TTC549 (cell line): ENCODE data around the gene MYEOV.

Source experiments
- FAIRE-seq: peaks from 2 replicates; lab custom pipeline; 2012; peaks lifted over from hg19 to GRCh38; lab: Jason Lieb, UNC

Gene MYEOV

DNA sequence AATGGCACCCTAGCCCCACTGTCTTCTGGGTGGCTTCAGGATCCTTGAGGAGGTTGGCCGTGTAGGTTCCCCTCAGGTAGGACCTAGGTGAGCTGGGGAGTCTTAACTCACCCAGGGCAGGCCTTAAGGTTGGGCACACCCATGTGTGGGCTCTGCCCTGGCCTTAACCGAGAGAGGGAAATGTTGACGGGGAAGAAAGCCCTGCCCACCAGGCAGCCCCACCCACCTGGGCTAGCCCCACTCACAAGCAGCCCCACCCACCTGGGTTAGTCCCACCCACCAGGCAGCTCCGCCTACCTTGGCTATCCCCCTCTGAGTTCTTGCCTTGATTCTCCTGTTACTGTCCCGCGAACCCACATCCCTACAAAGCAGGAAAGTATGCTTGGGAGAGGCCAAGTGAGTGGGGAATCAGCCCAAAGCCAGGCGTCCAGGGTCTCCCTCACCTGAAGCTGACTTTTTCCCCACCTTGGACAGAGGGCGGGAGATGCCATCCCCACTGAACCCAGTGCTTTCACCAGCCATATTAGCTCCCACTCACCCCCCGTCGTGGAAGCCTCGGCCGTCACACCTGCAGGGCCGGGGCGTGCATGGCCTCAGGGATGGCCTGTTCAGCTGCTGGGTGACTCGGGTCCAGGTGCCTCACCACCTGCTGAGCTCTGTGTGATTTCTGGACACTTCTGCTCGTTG, at the start of gene MYEOV:
Gene MYEOV (plus strand): TSS at position 337 of the 687 bp plus-strand sequence. CDS start 1,200 bp downstream, outside the sequence.
- FAIRE-seq: no peak

GRCh38 chr11:69244266-69244665, 49.7 kb upstream of the MYEOV start:
- FAIRE-seq: no peak

GRCh38 chr11:69245041-69245440, 48.9 kb upstream of the MYEOV start:
- no peak for FAIRE-seq

DNA sequence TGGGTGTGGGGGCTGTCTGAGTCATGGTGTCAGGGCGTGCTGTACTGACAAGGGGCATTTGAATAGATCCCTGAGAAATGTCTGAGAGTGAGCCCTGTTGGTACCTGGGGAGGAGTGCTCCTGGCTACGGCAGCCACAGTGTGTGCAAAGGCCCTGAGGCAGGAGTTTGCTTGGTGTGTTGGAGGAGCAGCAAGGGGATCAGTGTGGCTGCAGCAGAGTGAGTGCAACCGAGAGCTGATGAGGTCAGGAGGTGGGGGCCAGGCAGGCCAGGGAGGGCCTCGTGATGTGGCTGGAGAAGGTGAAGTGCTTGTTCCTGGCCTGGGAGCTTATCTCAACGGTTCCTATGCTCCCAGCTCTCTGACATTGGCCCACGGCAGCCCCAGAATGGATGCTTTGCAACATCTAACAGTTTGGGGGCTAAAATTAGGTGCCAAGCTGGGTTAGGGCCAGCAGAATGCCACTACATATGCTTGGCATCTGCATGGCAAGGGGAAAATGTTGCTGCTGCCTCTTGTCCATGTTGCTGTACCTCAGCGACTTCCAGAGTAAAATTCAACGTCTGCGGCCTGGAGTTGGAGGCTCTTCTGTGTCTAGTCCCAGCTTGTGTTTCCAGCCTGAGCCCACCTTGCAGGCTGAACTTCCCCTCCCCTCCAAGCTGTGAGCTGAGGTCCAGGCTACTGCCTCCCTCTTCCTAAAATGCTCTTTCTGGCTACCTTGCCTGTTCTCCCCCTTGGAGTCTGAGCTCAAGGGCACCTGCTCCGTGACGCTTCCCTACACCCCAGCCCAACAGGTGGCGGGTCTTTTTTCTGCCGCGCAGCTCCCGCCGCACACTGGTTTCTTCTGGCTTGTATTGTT, 48.2 kb upstream of the MYEOV start:
- FAIRE-seq: no peak

DNA sequence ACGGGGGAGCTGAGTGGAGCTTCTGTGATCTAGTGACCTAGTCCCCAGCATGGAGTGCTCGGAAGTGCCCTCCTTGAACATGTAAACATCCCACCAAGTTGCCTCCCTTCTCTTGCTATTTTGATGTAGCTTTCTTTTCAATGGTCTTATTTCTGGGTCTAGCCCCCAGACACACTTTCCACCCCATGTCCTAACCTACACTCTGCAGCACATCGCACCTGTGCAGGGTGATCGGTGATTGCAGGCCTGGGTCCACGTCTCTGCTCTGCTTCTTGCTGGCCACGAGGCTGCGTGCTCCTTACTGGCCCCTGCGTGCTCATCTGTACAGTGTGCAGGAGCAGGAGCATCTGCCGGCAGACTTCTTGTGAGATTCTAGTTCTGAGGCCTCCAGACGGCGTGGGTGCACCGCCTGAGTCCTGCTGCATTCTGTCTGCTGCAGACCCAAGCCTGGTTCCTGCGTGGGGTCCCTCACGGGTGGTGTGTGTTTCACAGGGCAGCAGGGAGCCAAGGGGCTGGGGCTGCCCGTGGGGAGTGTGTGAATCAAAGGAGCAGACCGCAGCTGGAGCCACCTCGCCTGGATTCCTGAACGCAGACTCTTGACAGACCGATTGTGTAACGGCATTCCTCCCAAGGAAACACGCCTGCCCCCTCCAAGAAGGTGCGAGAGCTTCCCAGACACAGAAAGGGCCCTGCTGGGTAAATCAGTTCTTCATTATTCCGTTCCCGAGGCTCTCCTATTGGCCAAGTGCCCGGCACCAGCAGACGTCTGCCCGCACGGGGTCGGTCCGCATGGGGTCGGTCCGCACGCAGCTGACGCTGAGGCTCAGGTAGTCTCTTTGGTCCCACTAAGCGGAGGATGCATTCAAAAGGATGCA, 44.4 kb upstream of the MYEOV start:
- FAIRE-seq: no peak

GRCh38 chr11:69250186-69251056, 43.5 kb upstream of the MYEOV start:
- FAIRE-seq: no peak

DNA sequence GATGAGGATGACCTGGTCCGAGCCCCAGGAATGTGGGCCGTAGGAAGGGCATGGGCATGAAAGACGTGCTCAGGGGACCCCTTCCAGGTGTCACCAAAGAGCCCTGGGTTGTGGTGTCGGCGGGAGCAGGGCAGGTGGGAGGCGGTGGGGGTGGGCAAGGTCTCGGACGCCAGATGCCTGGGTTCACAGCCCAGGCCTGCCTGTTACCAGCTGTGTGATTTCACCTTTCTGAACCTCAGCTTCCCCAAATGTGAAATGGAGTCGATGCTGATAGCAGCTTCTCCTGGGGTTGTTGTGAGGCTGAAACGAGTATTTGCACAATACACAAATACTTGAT, 42.9 kb upstream of the MYEOV start:
- no peak for FAIRE-seq

GRCh38 chr11:69251639-69252489, 42.1 kb upstream of the MYEOV start:
- FAIRE-seq: no peak

DNA sequence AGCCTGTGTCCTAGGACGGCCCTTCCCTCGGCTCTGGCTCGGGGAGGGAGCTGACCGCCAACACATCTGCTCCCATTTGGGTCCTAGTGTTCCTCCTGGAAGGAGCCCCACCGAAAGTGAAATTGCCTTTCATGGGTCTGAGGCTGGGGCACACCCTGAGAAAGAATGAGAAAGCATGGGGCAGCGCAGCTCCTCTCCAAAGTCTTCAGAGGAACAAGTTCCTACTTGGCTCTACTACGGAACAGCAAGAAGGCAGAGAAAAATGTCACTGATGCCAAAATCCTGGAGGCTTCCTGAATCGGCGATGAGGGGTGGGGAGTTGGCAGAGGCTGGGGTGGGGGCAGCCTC, 41.5 kb upstream of the MYEOV start:
- FAIRE-seq: no peak

DNA sequence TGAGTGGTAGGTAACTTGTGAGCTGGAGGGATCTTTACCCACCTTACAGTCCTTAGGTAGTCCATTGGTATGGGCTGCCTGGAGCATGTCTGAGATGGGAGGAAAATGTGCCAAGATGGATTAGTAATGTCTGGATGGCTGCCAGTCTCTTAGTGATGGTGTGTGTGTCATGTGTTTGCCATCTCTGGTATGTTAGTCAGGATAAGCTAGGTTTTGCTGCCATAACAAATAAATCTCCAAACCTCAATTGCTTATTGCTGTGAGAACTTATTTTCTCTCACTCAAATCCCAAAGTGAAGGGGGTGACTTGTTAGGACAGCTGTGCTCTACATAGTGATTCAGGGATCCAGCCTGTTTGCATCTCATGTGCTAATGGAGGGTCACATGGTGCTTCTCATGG, 40.9 kb upstream of the MYEOV start:
- FAIRE-seq: no peak

DNA sequence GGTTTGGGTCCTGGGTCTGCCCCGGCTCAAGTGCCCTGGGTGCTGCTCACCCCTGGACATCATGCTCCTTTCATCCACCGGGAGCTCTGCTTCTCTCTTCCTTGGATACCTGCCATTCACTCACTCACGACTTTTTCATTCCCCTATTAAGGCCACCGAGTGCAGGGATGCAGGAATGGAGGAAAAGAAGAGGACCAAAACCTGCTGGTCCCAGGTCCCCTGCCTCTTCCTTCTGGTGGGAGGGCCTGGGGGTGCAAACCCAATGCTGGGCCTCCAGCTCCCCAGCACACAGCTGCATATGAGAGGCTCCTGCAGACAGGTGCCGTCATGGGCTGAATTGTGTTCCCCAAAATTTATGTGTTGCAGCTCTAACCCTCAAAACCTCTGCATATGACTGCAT, 36.8 kb upstream of the MYEOV start:
- FAIRE-seq: no peak

GRCh38 chr11:69257838-69258658, 35.9 kb upstream of the MYEOV start:
- no peak for FAIRE-seq

DNA sequence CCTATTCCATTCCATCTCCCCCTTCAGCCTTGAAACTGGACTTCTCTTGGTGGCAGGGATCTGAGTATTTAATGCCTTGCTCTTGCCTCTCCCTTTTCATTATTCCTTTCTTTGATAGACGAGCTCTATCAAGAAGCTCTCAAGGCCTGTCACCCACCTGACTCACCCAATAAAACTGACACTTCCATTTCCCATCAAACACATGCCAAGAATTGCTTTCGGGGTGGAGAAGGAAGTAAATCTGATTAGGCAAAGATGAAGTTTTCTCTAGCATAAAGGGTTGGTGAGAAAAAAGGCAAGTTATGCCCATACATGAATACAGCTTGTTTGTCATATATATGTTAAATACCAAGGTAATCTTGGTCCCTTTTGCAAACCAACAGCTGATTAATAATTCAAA, 34.9 kb upstream of the MYEOV start:
- no peak for FAIRE-seq

- FAIRE-seq: no peak
Observed at GRCh38 chr11:69260622-69261021, 33.3 kb upstream of the MYEOV start.

DNA sequence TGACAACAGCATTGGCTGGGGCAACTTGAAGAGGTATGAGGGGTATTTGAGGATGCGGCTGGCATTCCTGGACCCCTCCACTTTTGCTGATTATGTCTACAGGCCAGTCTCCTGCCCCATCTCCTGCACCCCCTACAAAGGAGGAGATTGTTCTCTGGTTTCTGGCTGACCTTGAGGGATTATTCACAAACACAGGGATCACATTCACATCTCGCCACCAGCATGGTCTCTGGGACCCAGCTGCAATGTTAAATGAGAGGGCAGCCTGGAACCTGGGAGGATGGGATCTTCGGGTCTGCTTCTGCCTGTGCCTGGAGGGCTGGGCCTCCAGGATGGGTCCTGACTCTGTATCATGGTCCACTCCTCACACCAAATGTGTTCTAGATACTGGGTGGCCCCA, 32.8 kb upstream of the MYEOV start:
- FAIRE-seq: no peak

GRCh38 chr11:69262918-69263735, 30.8 kb upstream of the MYEOV start:
- FAIRE-seq: no peak

GRCh38 chr11:69263736-69264052, 30.3 kb upstream of the MYEOV start:
- no peak for FAIRE-seq

DNA sequence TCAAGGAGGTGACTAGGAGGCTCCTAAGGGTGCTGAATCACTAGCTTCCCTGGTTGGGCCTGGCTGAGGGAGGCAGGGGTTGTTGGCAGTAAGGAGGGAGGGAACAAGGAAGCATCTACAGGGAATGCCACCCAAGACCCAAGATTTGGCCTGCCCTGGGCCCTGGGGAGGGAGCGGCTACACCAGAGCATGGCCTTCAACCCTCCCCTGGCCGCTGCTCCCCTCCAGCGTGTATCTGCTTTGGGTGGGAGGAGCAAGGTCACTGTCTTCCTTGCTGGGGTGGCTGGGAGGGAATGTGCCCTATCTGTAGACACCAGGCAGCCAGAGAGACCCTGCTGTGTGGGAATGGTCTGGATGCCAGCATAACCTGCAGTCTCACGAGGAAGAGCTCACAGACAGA, 29.5 kb upstream of the MYEOV start:
- FAIRE-seq: no peak

DNA sequence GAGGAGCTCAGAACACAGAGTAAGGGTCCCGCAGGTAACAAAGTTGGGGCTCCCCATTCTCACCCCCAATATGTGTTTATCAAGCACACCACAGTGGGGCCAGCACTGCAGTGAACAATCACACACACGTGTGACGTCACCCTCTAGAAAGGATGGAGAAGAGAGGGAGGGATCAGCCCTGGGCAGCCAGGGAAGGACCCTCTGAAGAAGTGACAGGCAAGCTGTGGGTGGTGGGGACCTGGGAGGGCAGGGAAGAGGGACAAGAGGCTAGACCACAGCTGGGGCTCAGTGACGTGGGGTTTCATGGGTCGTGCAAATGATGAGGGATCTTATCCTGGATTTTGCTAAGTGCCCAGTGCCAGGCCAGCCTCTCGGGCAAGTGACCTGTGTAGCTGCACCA, 28.7 kb upstream of the MYEOV start:
- FAIRE-seq: no peak
